Spinal cord (tissue), 10 donors: ENCODE results near the gene JPH2. TPM values are rescaled to one million over a fixed set of nuclear protein-coding genes. Genes with fewer than 3 reads are reported as not detected.
A peak's percentile ranks its signal among the peaks of the same experiment; 100 is the strongest.

Experiments used
- DNase-seq, 6 donors: peaks; one replicate each; pipeline versions ENCODE4 v3.0.0 to v3.0.0-alpha.2; 2013 to 2015; ENCODE audit warnings: low spot score in 6 of 6, low read depth in 4 of 6
- H3K27ac ChIP-seq: one replicate; pipeline ENCODE4 v1.5.1; 2013; ENCODE audit warnings: low read depth, low read length, control low read depth
- H3K27me3 ChIP-seq: one replicate; pipeline ENCODE4 v1.6.1; 2013; ENCODE audit warnings: low read length; ENCODE audit not compliant: control insufficient read depth, insufficient read depth
- H3K36me3 ChIP-seq: one replicate; pipeline ENCODE4 v1.6.1; 2013; ENCODE audit warnings: low read length; ENCODE audit not compliant: control insufficient read depth, insufficient read depth
- H3K4me1 ChIP-seq: one replicate; pipeline ENCODE4 v1.6.1; 2013; ENCODE audit warnings: low read length; ENCODE audit not compliant: control insufficient read depth, insufficient read depth
- H3K4me3 ChIP-seq: one replicate; pipeline ENCODE4 v1.5.1; 2013; ENCODE audit warnings: low read depth, low read length, control low read depth
- H3K9me3 ChIP-seq: one replicate; pipeline ENCODE4 v1.6.1; 2013; ENCODE audit warnings: low read length; ENCODE audit not compliant: control insufficient read depth, insufficient read depth
- WGBS: methylation state at CpG from one replicate; pipeline ENCODE4 v1.1.5; 2013; ENCODE audit warnings: missing lambda C conversion rate; ENCODE audit not compliant: insufficient coverage; 5-methylcytosine and 5-hydroxymethylcytosine counted together
- polyA plus RNA-seq, 2 donors: library from polyadenylated mRNA; unstranded; fragments of 120-200 nt; gene quantifications; one replicate each; pipeline ENCODE4 v1.2.1, GENCODE V29; 2013; ENCODE audit not compliant: insufficient read length in 2 of 2
- total RNA-seq, 2 donors: library from RNA; depleted of rRNA in 1 of 2; stranded (reverse); fragments of 120-200 nt in 1 of 2; fragments of >200 nt in 1 of 2; gene quantifications; one replicate each; pipeline versions ENCODE4 v1.2.3 to v1.2.4, GENCODE V29; 2013 to 2014
- donor health status: healthy.

Gene JPH2
- total and polyA plus RNA-seq, 4 donors = 1.4 to 2.5 (median 1.6) TPM

DNA sequence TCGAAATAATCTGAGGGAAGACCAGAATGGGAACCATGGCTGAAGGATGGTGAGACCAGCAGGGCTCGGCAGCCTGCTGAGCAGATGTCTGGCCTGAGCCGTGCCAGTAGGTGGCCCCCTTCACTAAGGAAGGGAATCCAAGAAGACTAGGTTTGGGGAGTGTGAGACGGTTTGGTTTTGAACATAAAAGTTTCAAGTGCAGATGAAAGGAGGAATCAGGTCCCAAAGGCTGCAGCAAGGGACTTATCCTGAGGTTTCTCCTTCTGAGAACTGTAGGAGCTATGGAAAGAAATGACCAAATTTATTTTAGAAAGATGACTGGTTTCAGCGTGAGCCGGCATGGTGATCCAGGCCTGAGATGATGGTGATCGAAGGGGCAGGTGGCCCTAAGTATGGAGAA lies 28.1 kb upstream of the JPH2 start:
- peak in 5 of 6 donors; percentile 42 to 91 (median 50) for DNase-seq
- no peak overlapping the region for H3K4me3 ChIP-seq

GRCh38 chr20:44212792-44213191 lies 25.8 kb upstream of the JPH2 start:
- Histone ChIP-seq H3K27me3 (no peaks in the 10 kb centered on the region), H3K36me3 (peaks cover 8% of the 10 kb centered on the region), H3K9me3 (no peaks in the 10 kb centered on the region), H3K4me3 (no peak overlapping the region), H3K27ac (no peak overlapping the region), H3K4me1 (peaks cover 10% of the 10 kb centered on the region)
- 92% methylated on average over 3 of the region's 4 CpGs for WGBS
- DNase-seq = no peak

More for the DNA sequence above, 28.1 kb upstream of the JPH2 start:
- no peaks in the 10 kb centered on the region for H3K27me3 ChIP-seq
- no peak overlapping the region for H3K27ac ChIP-seq
- peaks cover 10% of the 10 kb centered on the region for H3K4me1 ChIP-seq
- 57% methylated on average over 7 of the region's 7 CpGs for WGBS
- H3K9me3 ChIP-seq = no peaks in the 10 kb centered on the region
- peaks cover 9% of the 10 kb centered on the region for H3K36me3 ChIP-seq

DNA sequence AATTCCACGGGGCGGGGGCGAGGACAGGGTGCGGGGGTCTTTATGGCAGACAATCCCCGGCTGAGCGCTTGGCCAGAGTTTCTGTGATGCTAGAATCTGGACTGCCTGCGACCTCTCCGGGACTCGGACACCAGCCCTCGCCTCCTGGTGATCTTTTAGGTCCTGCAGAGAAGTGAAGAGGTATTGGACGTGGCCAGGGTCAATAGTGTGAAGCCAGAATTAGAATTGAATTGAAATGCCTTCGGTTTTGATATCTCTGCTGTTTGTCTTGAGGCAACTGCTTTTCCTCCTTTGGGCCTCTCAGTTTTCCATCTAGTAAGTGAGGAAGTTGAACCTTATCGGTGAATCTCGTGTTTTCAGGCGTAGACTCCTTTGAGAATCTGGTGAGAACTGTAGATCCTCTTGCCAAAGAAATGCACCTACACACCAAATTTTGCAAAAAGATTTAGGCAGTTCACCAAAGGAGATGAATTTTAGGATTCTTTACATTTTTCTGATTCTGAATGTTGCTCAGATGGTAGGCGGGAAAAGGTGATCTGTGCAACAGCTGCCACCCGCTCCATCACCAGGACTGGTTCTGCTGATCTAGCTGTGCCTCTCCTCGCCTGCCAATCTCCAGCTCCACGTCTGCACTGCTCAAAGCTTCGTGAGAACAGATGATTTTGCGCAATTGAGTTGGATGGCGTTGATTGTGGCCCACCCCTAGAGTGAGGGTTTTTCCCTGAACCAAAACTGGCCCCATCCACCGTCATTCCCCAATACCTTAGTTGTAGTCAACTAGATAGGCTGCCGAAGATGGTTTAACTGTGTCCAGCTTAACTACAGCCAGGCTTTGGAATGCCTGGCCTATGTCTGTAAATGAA lies 24.4 kb upstream of the JPH2 start:
- Histone ChIP-seq H3K27ac (peak overlapping the region; percentile 95), H3K4me1 (peaks cover 10% of the 10 kb centered on the region), H3K9me3 (no peaks in the 10 kb centered on the region), H3K27me3 (no peaks in the 10 kb centered on the region), H3K4me3 (peak overlapping the region; percentile 93), H3K36me3 (peaks cover 6% of the 10 kb centered on the region)
- DNase-seq = peak in 2 of 6 donors; percentile 9 to 48
- 4% methylated on average over 13 of the region's 24 CpGs for WGBS

DNA sequence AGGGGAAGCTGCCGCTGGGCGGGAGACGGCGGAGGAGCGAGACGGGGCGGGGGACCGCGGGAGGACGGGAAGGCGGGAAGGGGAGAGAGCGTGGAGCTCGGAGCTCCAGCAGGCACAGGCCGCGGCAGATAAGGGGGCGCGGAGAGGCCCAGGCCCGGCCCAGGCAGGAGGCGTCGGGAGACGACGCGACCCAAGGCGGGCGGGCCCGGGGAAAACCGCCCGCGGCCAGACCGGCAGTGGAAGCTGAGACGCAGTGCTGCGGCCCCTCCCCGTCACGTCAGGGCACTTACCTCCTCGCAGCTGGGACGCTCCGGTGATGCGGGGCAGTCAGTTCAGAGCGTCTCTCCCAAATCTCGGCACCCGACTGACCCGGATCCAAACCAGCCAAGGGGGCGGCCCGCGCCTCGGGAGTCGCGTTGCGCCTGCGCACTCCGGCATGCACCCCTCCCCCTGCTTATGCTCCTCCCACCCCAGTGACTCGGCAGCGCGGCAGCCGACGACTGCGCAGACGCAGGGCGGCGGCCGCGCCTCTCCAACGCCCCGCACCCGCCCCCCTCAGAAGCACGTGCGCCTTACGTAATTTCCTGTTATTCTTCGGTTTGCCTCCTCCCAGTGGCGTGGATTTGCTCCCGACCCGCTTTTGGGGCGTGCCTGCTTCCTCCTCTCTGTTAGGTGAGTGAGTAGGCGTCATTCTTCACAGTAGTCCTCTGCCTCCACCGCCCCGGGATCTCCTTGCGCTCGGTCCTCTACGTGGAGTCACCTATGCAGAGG lies 23.6 kb upstream of the JPH2 start, which contains the start of gene OSER1:
Gene OSER1 (minus strand): TSS at position 366 of the 771 bp plus-strand sequence. CDS start 3,814 bp downstream, outside the sequence.
- H3K9me3 ChIP-seq = no peaks in the 10 kb centered on the region
- H3K36me3 ChIP-seq = peaks cover 2% of the 10 kb centered on the region
- DNase-seq = peak; percentile 90 to 99 (median 96)
- H3K4me3 ChIP-seq = peak within 1 kb of the TSS; percentile 93
- no peaks in the 10 kb centered on the region for H3K27me3 ChIP-seq
- H3K4me1 ChIP-seq = peaks cover 10% of the 10 kb centered on the region
- under 1% methylated on average over 79 of the region's 79 CpGs for WGBS
- H3K27ac ChIP-seq = peak within 1 kb of the TSS; percentile 95

- peak in 1 of 6 donors; percentile 5 for DNase-seq
- Histone ChIP-seq H3K4me3 (peak overlapping the region; percentile 93), H3K27me3 (no peaks in the 10 kb centered on the region), H3K36me3 (peaks cover 9% of the 10 kb centered on the region), H3K4me1 (peaks cover 10% of the 10 kb centered on the region), H3K27ac (peak overlapping the region; percentile 79), H3K9me3 (no peaks in the 10 kb centered on the region)
- WGBS = under 1% methylated on average over 21 of the region's 31 CpGs
These were observed 22.9 kb upstream of the JPH2 start for GRCh38 chr20:44209686-44210405.

- Histone ChIP-seq H3K27ac (no peak overlapping the region), H3K4me3 (no peak overlapping the region)
These were observed 21.8 kb upstream of the JPH2 start for GRCh38 chr20:44208770-44209169.

GRCh38 chr20:44208165-44208564 lies 21.2 kb upstream of the JPH2 start:
- no peak for DNase-seq
- Histone ChIP-seq H3K27ac (no peak overlapping the region), H3K4me1 (peaks cover 10% of the 10 kb centered on the region), H3K36me3 (peaks cover 13% of the 10 kb centered on the region), H3K27me3 (no peaks in the 10 kb centered on the region), H3K4me3 (no peak overlapping the region), H3K9me3 (no peaks in the 10 kb centered on the region)
- WGBS = no CpG with 5 or more reads among the region's 7 CpGs

More at GRCh38 chr20:44208770-44209169, 21.8 kb upstream of the JPH2 start:
- Histone ChIP-seq H3K36me3 (peaks cover 13% of the 10 kb centered on the region), H3K9me3 (no peaks in the 10 kb centered on the region), H3K27me3 (no peaks in the 10 kb centered on the region), H3K4me1 (peaks cover 10% of the 10 kb centered on the region)
- WGBS = 34% methylated on average over 6 of the region's 7 CpGs
- DNase-seq = no peak

- Histone ChIP-seq H3K27ac (no peak overlapping the region), H3K9me3 (no peaks in the 10 kb centered on the region), H3K4me1 (peaks cover 6% of the 10 kb centered on the region), H3K36me3 (peaks cover 14% of the 10 kb centered on the region), H3K27me3 (no peaks in the 10 kb centered on the region), H3K4me3 (no peak overlapping the region)
- DNase-seq = no peak
- no CpG with 5 or more reads among the region's 3 CpGs for WGBS
These were observed 20.2 kb upstream of the JPH2 start for GRCh38 chr20:44207126-44207723.

DNA sequence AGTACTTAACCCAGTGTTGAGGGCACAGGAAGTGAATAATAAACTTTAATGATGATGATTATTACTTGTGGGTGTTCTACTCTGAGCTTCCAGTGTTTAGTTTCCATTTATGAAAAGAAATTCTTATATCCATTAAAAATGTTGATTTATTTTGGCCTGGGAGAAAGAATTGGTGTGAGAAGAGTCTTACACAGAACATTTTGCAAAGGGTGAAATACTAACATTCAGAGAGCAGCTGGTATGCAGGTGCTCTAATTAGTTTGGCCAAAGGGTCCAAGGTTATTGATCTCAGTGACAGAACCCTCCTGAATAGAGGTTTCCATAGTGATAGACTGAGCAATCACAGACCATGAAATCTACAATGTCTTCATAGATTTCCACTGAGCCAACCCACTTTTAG lies 19.1 kb upstream of the JPH2 start:
- DNase-seq = no peak
- Histone ChIP-seq H3K27ac (no peak overlapping the region), H3K4me1 (no peaks in the 10 kb centered on the region), H3K4me3 (no peak overlapping the region), H3K27me3 (no peaks in the 10 kb centered on the region), H3K9me3 (no peaks in the 10 kb centered on the region), H3K36me3 (peaks cover 21% of the 10 kb centered on the region)
